Thyroid gland (tissue), 4 donors: ENCODE data around the gene LRRC27.

Source experiments
- CTCF ChIP-seq, 6 experiments: fragments of 200-600 bp in 3 of 6; fragments of 450-650 bp in 3 of 6; sonication (generic) in 3 of 6; IDR thresholded peaks; one replicate each; pipeline ENCODE4 v1.5.1; 2016 to 2019; ENCODE audit warnings: antibody characterized with exemption in 6 of 6, mild to moderate bottlenecking in 2 of 6, inconsistent platforms in 1 of 6, moderate library complexity in 1 of 6
- POLR2A ChIP-seq, 2 donors: fragments of 450-650 bp; IDR thresholded peaks; one replicate each; pipeline ENCODE4 v1.6.1; 2017; ENCODE audit warnings: antibody characterized with exemption in 2 of 2, mild to moderate bottlenecking in 2 of 2, moderate library complexity in 1 of 2

GRCh38 chr10:132326344-132326889, 5.6 kb upstream of the LRRC27 start:
- TF ChIP-seq CTCF (IDR thresholded peaks at IDR 0.05) (no peak), POLR2A (IDR thresholded peaks at IDR 0.05) (no peak)
